Skeletal muscle satellite cell (primary cell): ENCODE results near the gene RNF38. TPM values are rescaled to one million over a fixed set of nuclear protein-coding genes. Genes with fewer than 3 reads are reported as not detected.
A peak's percentile ranks its signal among the peaks of the same experiment; 100 is the strongest.
"Not testable (repeated sequence)": the region's sequence is repeated elsewhere in the genome, so short reads cannot be mapped to it uniquely, and the experiment has no call there.

Source experiments
- H3K27me3 ChIP-seq: 2 replicates; pipeline ENCODE4 v1.7.0; 2013; ENCODE audit warnings: low read length; ENCODE audit not compliant: control insufficient read depth, insufficient read depth
- H3K36me3 ChIP-seq: 2 replicates; pipeline ENCODE4 v1.7.0; 2013; ENCODE audit warnings: mild to moderate bottlenecking, control low read depth, low read length; ENCODE audit not compliant: insufficient read depth
- H3K4me1 ChIP-seq: 2 replicates; pipeline ENCODE4 v1.7.0; 2013; ENCODE audit warnings: low read length; ENCODE audit not compliant: control insufficient read depth, insufficient read depth
- H3K4me2 ChIP-seq: 2 replicates; pipeline ENCODE4 v1.7.0; 2013; ENCODE audit warnings: mild to moderate bottlenecking, low read length
- H3K4me3 ChIP-seq: 2 replicates; pipeline ENCODE4 v1.7.0; 2013; ENCODE audit warnings: low read length
- H3K9ac ChIP-seq: 2 replicates; pipeline ENCODE4 v1.7.0; 2013; ENCODE audit warnings: mild to moderate bottlenecking, low read depth, low read length, moderate library complexity
- H3K9me3 ChIP-seq: replicated peaks from 2 replicates; pipeline ENCODE4 v1.7.0; 2013; ENCODE audit warnings: mild to moderate bottlenecking, control low read depth, low read length
- total RNA-seq: library from RNA; depleted of rRNA; stranded (reverse); fragments of >200 nt; gene quantifications from 2 replicates; pipeline ENCODE4 v1.2.3, GENCODE V29; 2012; rRNA removed

The RNF38 gene
- total RNA-seq: 5.1 and 6.3 TPM in 2 replicates

- Histone ChIP-seq H3K4me1 (peaks cover 19% of the 10 kb centered on the region), H3K9ac (peak within 1 kb of the TSS; percentile 83), H3K36me3 (no peaks in the 10 kb centered on the region), H3K4me3 (peak within 1 kb of the TSS; percentile 81), H3K27me3 (no peaks in the 10 kb centered on the region), H3K9me3 (no peaks in the 10 kb centered on the region), H3K4me2 (peak within 1 kb of the TSS; percentile 89)
Measured at GRCh38 chr9:36399980-36400331, at the start of gene RNF38. TSS of gene RNF38 (minus strand) at chr9:36400269. CDS start at chr9:36400108, 161 bp downstream.

- not testable (repeated sequence) for H3K9me3 ChIP-seq, H3K4me3 ChIP-seq, H3K9ac ChIP-seq, H3K4me1 ChIP-seq, H3K36me3 ChIP-seq, H3K4me2 ChIP-seq, H3K27me3 ChIP-seq
Measured at GRCh38 chr9:36448555-36448954, 48.5 kb upstream of the RNF38 start.

- Histone ChIP-seq H3K9me3 (no peaks in the 10 kb centered on the region), H3K9ac (no peak overlapping the region), H3K27me3 (no peaks in the 10 kb centered on the region), H3K4me2 (no peak overlapping the region), H3K36me3 (no peaks in the 10 kb centered on the region), H3K4me1 (peaks cover 4% of the 10 kb centered on the region), H3K4me3 (no peak overlapping the region)
Measured at GRCh38 chr9:36448017-36448416, 47.9 kb upstream of the RNF38 start.

GRCh38 chr9:36446678-36447077 is 46.6 kb upstream of the RNF38 start:
- not testable (repeated sequence) for H3K4me2 ChIP-seq, H3K9ac ChIP-seq, H3K4me1 ChIP-seq, H3K27me3 ChIP-seq, H3K9me3 ChIP-seq, H3K36me3 ChIP-seq, H3K4me3 ChIP-seq

GRCh38 chr9:36445800-36446361 is 45.8 kb upstream of the RNF38 start:
- Histone ChIP-seq H3K36me3 (no peaks in the 10 kb centered on the region), H3K4me3 (no peak overlapping the region), H3K4me1 (peaks cover 7% of the 10 kb centered on the region), H3K4me2 (no peak overlapping the region), H3K27me3 (no peaks in the 10 kb centered on the region), H3K9ac (no peak overlapping the region), H3K9me3 (no peaks in the 10 kb centered on the region)

GRCh38 chr9:36444203-36444602 is 44.1 kb upstream of the RNF38 start:
- Histone ChIP-seq H3K4me2 (no peak overlapping the region), H3K9ac (no peak overlapping the region), H3K4me3 (no peak overlapping the region), H3K27me3 (no peaks in the 10 kb centered on the region), H3K36me3 (no peaks in the 10 kb centered on the region), H3K4me1 (peaks cover 7% of the 10 kb centered on the region), H3K9me3 (no peaks in the 10 kb centered on the region)

- H3K9me3 ChIP-seq: no peaks in the 10 kb centered on the region
Measured at GRCh38 chr9:36443581-36443980, 43.5 kb upstream of the RNF38 start.

GRCh38 chr9:36442710-36443109 is 42.6 kb upstream of the RNF38 start:
- H3K4me2 ChIP-seq: no peak overlapping the region
- H3K9me3 ChIP-seq: no peaks in the 10 kb centered on the region
- H3K4me1 ChIP-seq: peaks cover 7% of the 10 kb centered on the region
- no peak overlapping the region for H3K9ac ChIP-seq
- H3K27me3 ChIP-seq: no peaks in the 10 kb centered on the region
- H3K4me3 ChIP-seq: no peak overlapping the region
- H3K36me3 ChIP-seq: no peaks in the 10 kb centered on the region

More at GRCh38 chr9:36443581-36443980, 43.5 kb upstream of the RNF38 start:
- H3K4me1 ChIP-seq: peaks cover 7% of the 10 kb centered on the region
- H3K9ac ChIP-seq: no peak overlapping the region
- H3K27me3 ChIP-seq: no peaks in the 10 kb centered on the region
- H3K36me3 ChIP-seq: no peaks in the 10 kb centered on the region
- no peak overlapping the region for H3K4me3 ChIP-seq
- no peak overlapping the region for H3K4me2 ChIP-seq

- H3K4me1 ChIP-seq: peaks cover 7% of the 10 kb centered on the region
- H3K9me3 ChIP-seq: no peaks in the 10 kb centered on the region
- no peak overlapping the region for H3K9ac ChIP-seq
- no peak overlapping the region for H3K4me3 ChIP-seq
- no peak overlapping the region for H3K4me2 ChIP-seq
- H3K27me3 ChIP-seq: no peaks in the 10 kb centered on the region
- H3K36me3 ChIP-seq: no peaks in the 10 kb centered on the region
Measured at GRCh38 chr9:36441966-36442365, 41.9 kb upstream of the RNF38 start.

GRCh38 chr9:36438536-36439236 is 38.6 kb upstream of the RNF38 start:
- H3K27me3 ChIP-seq: no peaks in the 10 kb centered on the region
- H3K9me3 ChIP-seq: no peaks in the 10 kb centered on the region
- H3K36me3 ChIP-seq: no peaks in the 10 kb centered on the region
- peaks cover 4% of the 10 kb centered on the region for H3K4me1 ChIP-seq
- H3K9ac ChIP-seq: no peak overlapping the region
- H3K4me3 ChIP-seq: no peak overlapping the region
- no peak overlapping the region for H3K4me2 ChIP-seq

GRCh38 chr9:36437790-36438189 is 37.7 kb upstream of the RNF38 start:
- no peak overlapping the region for H3K4me3 ChIP-seq
- no peaks in the 10 kb centered on the region for H3K9me3 ChIP-seq
- H3K36me3 ChIP-seq: no peaks in the 10 kb centered on the region
- no peak overlapping the region for H3K4me2 ChIP-seq
- H3K27me3 ChIP-seq: no peaks in the 10 kb centered on the region
- peaks cover 4% of the 10 kb centered on the region for H3K4me1 ChIP-seq
- no peak overlapping the region for H3K9ac ChIP-seq

GRCh38 chr9:36436909-36437308 is 36.8 kb upstream of the RNF38 start:
- H3K9ac ChIP-seq: no peak overlapping the region
- no peak overlapping the region for H3K4me2 ChIP-seq
- H3K4me1 ChIP-seq: peaks cover under 1% of the 10 kb centered on the region
- H3K9me3 ChIP-seq: no peaks in the 10 kb centered on the region
- no peak overlapping the region for H3K4me3 ChIP-seq
- H3K36me3 ChIP-seq: no peaks in the 10 kb centered on the region
- no peaks in the 10 kb centered on the region for H3K27me3 ChIP-seq
